GM23338 (cell line): ENCODE measurements around the gene POU4F3. TPM values are rescaled to one million over a fixed set of nuclear protein-coding genes. Genes with fewer than 3 reads are reported as not detected.

ENCODE experiments used
- ATAC-seq: fragments of 200-7000 bp; cut with Tn5 transposase; 3 replicates; pipeline ENCODE4 v1.9.1; 2020
- DNase-seq: peaks from one replicate; pipeline ENCODE4 v3.0.0-alpha.2; 2015; ENCODE audit warnings: low spot score
- H2AFZ ChIP-seq: fragments of 200-600 bp; sonication (generic); 2 replicates; pipeline ENCODE4 v1.8.0; 2016; ENCODE audit warnings: antibody characterized with exemption, mild to moderate bottlenecking, moderate library complexity
- H3F3A ChIP-seq: fragments of 200-600 bp; sonication (generic); replicated peaks from 2 replicates; pipeline ENCODE4 v1.8.0; 2017; ENCODE audit warnings: antibody characterized with exemption, mixed run types, low read depth
- H3K27ac ChIP-seq: fragments of 200-600 bp; sonication (generic); 2 replicates; pipeline ENCODE4 v1.6.1; 2016; ENCODE audit warnings: low read depth
- H3K27me3 ChIP-seq: fragments of 200-600 bp; sonication (generic); 2 replicates; pipeline ENCODE4 v1.8.0; 2016; ENCODE audit warnings: mild to moderate bottlenecking, mixed run types, moderate library complexity; ENCODE audit not compliant: insufficient read depth
- H3K36me3 ChIP-seq: fragments of 200-600 bp; sonication (generic); 2 replicates; pipeline ENCODE4 v1.8.0; 2016; ENCODE audit warnings: mild to moderate bottlenecking; ENCODE audit not compliant: insufficient read depth
- H3K4me1 ChIP-seq: fragments of 200-600 bp; sonication (generic); 2 replicates; pipeline ENCODE4 v1.8.0; 2016; ENCODE audit warnings: mild to moderate bottlenecking, moderate library complexity; ENCODE audit not compliant: insufficient read depth
- H3K4me2 ChIP-seq: fragments of 200-600 bp; sonication (generic); 2 replicates; pipeline ENCODE4 v1.7.1; 2017; ENCODE audit warnings: mixed run types
- H3K4me3 ChIP-seq: fragments of 200-600 bp; sonication (generic); 2 replicates; pipeline ENCODE4 v1.6.1; 2016; ENCODE audit warnings: mixed run types
- H3K79me2 ChIP-seq: fragments of 200-600 bp; sonication (generic); replicated peaks from 2 replicates; pipeline ENCODE4 v1.8.0; 2017; ENCODE audit warnings: mild to moderate bottlenecking; ENCODE audit not compliant: insufficient read depth
- H3K9me2 ChIP-seq: fragments of 200-600 bp; sonication (generic); 2 replicates; pipeline ENCODE4 v1.8.0; 2017; ENCODE audit not compliant: insufficient read depth
- H4K20me1 ChIP-seq: fragments of 200-600 bp; sonication (generic); replicated peaks from 2 replicates; pipeline ENCODE4 v1.8.0; 2017; ENCODE audit warnings: mild to moderate bottlenecking; ENCODE audit not compliant: insufficient read depth
- H3K27ac Mint-ChIP-seq: 2 replicates; pipeline ENCODE4 v1.8.0; 2020; ENCODE audit warnings: inconsistent platforms, mild to moderate bottlenecking, moderate library complexity, mixed read lengths
- H3K27me3 Mint-ChIP-seq: 3 replicates; pipeline ENCODE4 v1.8.0; 2022; ENCODE audit warnings: low read depth, mild to moderate bottlenecking, moderate library complexity, mixed read lengths, inconsistent platforms; ENCODE audit not compliant: insufficient read depth, poor library complexity
- H3K36me3 Mint-ChIP-seq: 3 replicates; pipeline ENCODE4 v1.8.0; 2021; ENCODE audit warnings: low read depth, mild to moderate bottlenecking, inconsistent platforms, moderate library complexity, mixed read lengths
- H3K4me1 Mint-ChIP-seq: 3 replicates; pipeline ENCODE4 v1.8.0; 2020; ENCODE audit warnings: mild to moderate bottlenecking, inconsistent platforms, mixed read lengths
- H3K4me3 Mint-ChIP-seq: 3 replicates; pipeline ENCODE4 v1.8.0; 2021; ENCODE audit warnings: moderate library complexity, mild to moderate bottlenecking, inconsistent platforms, mixed read lengths
- H3K9me3 Mint-ChIP-seq: 3 replicates; pipeline ENCODE4 v1.8.0; 2020; ENCODE audit warnings: moderate library complexity, mild to moderate bottlenecking, inconsistent platforms, mixed read lengths
- EZH2 ChIP-seq: fragments of 200-600 bp; sonication (generic); IDR thresholded peaks from one replicate; pipeline ENCODE4 v1.8.0; 2017; ENCODE audit warnings: antibody characterized with exemption, mild to moderate bottlenecking, low read depth; ENCODE audit not compliant: unreplicated experiment
- EZH2phosphoT487 ChIP-seq: fragments of 200-600 bp; sonication (generic); IDR thresholded peaks from one replicate; pipeline ENCODE4 v1.8.1; 2018; ENCODE audit warnings: antibody characterized with exemption; ENCODE audit not compliant: unreplicated experiment
- NANOG ChIP-seq: IDR thresholded peaks from 2 replicates; pipeline ENCODE4 v1.6.1; 2016; ENCODE audit warnings: antibody characterized with exemption, borderline replicate concordance
- STAT1 ChIP-seq: IDR thresholded peaks from one replicate; pipeline ENCODE4 v1.6.1; 2016; ENCODE audit warnings: antibody characterized with exemption; ENCODE audit not compliant: unreplicated experiment
- polyA plus RNA-seq: library from polyadenylated mRNA; unstranded; fragments of >200 nt; fragmentation: Nextera tagmentation; extraction: Ambion mirVana; gene quantifications from 2 replicates; pipeline ENCODE4 v1.2.1, GENCODE V29; 2016
- total RNA-seq: library from RNA; depleted of rRNA; stranded (reverse); fragments of >200 nt; shearing (Covaris generic); gene quantifications from 2 replicates; pipeline ENCODE4 v1.2.3, GENCODE V29; 2014; rRNA removed
- TF ChIP-seq, protein P1 (sequence below), 2 experiments: fragments of 200-600 bp in 1 of 2; sonication (generic) in 1 of 2; conservative IDR thresholded peaks; 2 replicates each; pipeline versions ENCODE4 v1.5.1 to v1.6.1; 2016 to 2017; ENCODE audit warnings: antibody characterized with exemption in 2 of 2, low read depth in 2 of 2, mild to moderate bottlenecking in 2 of 2, moderate library complexity in 1 of 2
- TF ChIP-seq, protein P2 (sequence below): IDR thresholded peaks from 2 replicates; pipeline ENCODE4 v1.6.1; 2016; ENCODE audit warnings: antibody characterized with exemption

POU4F3 gene
- total and polyA plus RNA-seq, 2 experiments from 2014 or later = 0.49 TPM; not detected in 1

DNA sequence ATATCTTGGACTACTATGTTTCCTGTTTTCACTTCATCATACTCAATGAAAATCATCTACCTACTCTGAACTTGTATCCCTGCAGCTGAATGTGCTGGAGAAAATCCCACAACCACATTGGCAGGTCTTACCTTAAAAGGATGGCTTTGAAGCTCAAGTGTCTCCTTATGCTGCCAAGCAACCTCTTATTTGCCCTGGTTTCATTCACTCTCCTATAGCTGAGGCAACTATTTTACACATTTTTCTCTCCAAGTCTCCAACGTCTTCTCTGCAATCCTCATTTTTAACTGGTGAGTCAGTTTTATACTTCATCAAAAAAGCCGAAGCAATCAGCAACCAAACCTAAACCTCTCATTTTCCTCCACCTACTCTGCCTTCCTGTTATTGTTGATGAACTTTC lies 49.7 kb downstream of the POU4F3 start:
- Histone ChIP-seq H3K4me2 (no peak overlapping the region), H3K4me1 (no peaks in the 10 kb centered on the region), H3K36me3 (no peaks in the 10 kb centered on the region), H3K27me3 (no peaks in the 10 kb centered on the region), H3K79me2 (no peaks in the 10 kb centered on the region), H3K4me3 (no peak overlapping the region), H4K20me1 (no peaks in the 10 kb centered on the region), H3K27ac (no peak overlapping the region), H3F3A (no peaks in the 10 kb centered on the region), H2AFZ (no peak overlapping the region), H3K9me2 (peaks cover 5% of the 10 kb centered on the region; the same call in 1 of the 2 replicates)
- TF ChIP-seq EZH2 = no peak
- no peak for TF ChIP-seq STAT1
- no peak for TF ChIP-seq NANOG
- TF ChIP-seq, protein P1, sequence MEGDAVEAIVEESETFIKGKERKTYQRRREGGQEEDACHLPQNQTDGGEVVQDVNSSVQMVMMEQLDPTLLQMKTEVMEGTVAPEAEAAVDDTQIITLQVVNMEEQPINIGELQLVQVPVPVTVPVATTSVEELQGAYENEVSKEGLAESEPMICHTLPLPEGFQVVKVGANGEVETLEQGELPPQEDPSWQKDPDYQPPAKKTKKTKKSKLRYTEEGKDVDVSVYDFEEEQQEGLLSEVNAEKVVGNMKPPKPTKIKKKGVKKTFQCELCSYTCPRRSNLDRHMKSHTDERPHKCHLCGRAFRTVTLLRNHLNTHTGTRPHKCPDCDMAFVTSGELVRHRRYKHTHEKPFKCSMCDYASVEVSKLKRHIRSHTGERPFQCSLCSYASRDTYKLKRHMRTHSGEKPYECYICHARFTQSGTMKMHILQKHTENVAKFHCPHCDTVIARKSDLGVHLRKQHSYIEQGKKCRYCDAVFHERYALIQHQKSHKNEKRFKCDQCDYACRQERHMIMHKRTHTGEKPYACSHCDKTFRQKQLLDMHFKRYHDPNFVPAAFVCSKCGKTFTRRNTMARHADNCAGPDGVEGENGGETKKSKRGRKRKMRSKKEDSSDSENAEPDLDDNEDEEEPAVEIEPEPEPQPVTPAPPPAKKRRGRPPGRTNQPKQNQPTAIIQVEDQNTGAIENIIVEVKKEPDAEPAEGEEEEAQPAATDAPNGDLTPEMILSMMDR (conservative IDR thresholded peaks at IDR 0.05; ENCODE audit: low read depth in 2 of 2) = no peak
- Mint-ChIP-seq H3K4me1 (no peaks in the 10 kb centered on the region), H3K4me3 (no peak overlapping the region), H3K27ac (no peak overlapping the region), H3K36me3 (no peaks in the 10 kb centered on the region), H3K27me3 (no peaks in the 10 kb centered on the region), H3K9me3 (no peaks in the 10 kb centered on the region)
- DNase-seq (no peak), ATAC-seq (no peak)

DNA sequence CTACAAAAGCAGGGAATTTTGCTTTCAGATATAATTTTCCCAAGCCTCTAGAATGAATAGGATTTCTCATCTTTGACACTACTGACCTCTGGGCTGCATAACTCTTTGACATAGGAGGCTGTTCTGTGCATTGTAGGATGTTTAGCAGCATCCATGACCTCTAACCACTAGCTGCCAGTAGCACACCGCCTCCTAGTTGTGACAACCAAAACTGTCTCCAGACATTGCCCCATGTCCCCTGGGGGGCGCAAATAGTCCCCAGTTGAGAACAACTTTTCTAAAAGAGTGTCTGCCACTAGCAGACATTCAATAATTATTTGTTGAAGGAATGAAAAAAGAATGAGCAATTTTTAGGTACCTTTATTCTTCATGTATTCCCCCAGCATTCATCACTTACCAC lies 51.8 kb downstream of the POU4F3 start:
- DNase-seq (peak; percentile 77), ATAC-seq (peak; percentile 92)

More for the DNA sequence above, 51.8 kb downstream of the POU4F3 start:
- no peaks in the 10 kb centered on the region for H3K27me3 ChIP-seq
- H3K9me2 ChIP-seq = peaks cover 9% of the 10 kb centered on the region; the same call in 1 of the 2 replicates
- TF ChIP-seq, protein P1 (conservative IDR thresholded peaks at IDR 0.05; ENCODE audit: low read depth in 2 of 2) = peak; percentile 98 to 99
- no peak for TF ChIP-seq NANOG
- TF ChIP-seq EZH2phosphoT487 = no peak
- TF ChIP-seq, protein P2, sequence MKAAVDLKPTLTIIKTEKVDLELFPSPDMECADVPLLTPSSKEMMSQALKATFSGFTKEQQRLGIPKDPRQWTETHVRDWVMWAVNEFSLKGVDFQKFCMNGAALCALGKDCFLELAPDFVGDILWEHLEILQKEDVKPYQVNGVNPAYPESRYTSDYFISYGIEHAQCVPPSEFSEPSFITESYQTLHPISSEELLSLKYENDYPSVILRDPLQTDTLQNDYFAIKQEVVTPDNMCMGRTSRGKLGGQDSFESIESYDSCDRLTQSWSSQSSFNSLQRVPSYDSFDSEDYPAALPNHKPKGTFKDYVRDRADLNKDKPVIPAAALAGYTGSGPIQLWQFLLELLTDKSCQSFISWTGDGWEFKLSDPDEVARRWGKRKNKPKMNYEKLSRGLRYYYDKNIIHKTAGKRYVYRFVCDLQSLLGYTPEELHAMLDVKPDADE = no peak
- no peaks in the 10 kb centered on the region for H3F3A ChIP-seq
- Mint-ChIP-seq H3K36me3 (no peaks in the 10 kb centered on the region), H3K4me1 (peaks cover 6% of the 10 kb centered on the region; the same call in 2 of the 3 replicates), H3K9me3 (no peaks in the 10 kb centered on the region), H3K27me3 (no peaks in the 10 kb centered on the region), H3K4me3 (no peak overlapping the region), H3K27ac (no peak overlapping the region)
- H2AFZ ChIP-seq = no peak overlapping the region
- no peaks in the 10 kb centered on the region for H3K36me3 ChIP-seq
- H3K4me3 ChIP-seq = no peak overlapping the region
- no peak overlapping the region for H3K27ac ChIP-seq
- H3K4me2 ChIP-seq = no peak overlapping the region
- 0 out of 2 replicates have a peak, but pooled peaks cover 3% of the 10 kb centered on the region for H3K4me1 ChIP-seq
- no peaks in the 10 kb centered on the region for H3K79me2 ChIP-seq
- no peaks in the 10 kb centered on the region for H4K20me1 ChIP-seq

Other genes starting within 250 kb of the POU4F3 start
- not detected in 2 replicates for gene PLAC8L1, start 233.3 kb upstream of the POU4F3 start, total RNA-seq
- 0.63 and 2.0 TPM in 2 replicates for gene PLAC8L1, start 233.3 kb upstream of the POU4F3 start, polyA plus RNA-seq
- gene LARS1, start 156.2 kb upstream of the POU4F3 start, total RNA-seq = 207 and 235 TPM in 2 replicates
- gene LARS1, start 156.2 kb upstream of the POU4F3 start, polyA plus RNA-seq = 557 and 576 TPM in 2 replicates
- 59.5 and 77.2 TPM in 2 replicates for gene RBM27, start 135.2 kb upstream of the POU4F3 start, total RNA-seq
- 22.4 and 24.0 TPM in 2 replicates for gene RBM27, start 135.2 kb upstream of the POU4F3 start, polyA plus RNA-seq
- gene TCERG1, start 108.5 kb downstream of the POU4F3 start, total RNA-seq = 103 and 127 TPM in 2 replicates
- gene TCERG1, start 108.5 kb downstream of the POU4F3 start, polyA plus RNA-seq = 154 and 178 TPM in 2 replicates
- gene GPR151, start 177.4 kb downstream of the POU4F3 start, total RNA-seq = not detected in 2 replicates
- not detected in 2 replicates for gene GPR151, start 177.4 kb downstream of the POU4F3 start, polyA plus RNA-seq